A673 (cell line): Measurements from ENCODE around the gene COPZ1. TPM values are rescaled to one million over a fixed set of nuclear protein-coding genes. Genes with fewer than 3 reads are reported as not detected.
A peak's percentile ranks its signal among the peaks of the same experiment; 100 is the strongest.
"Not testable (repeated sequence)": the region's sequence is repeated elsewhere in the genome, so short reads cannot be mapped to it uniquely, and the experiment has no call there.

Source experiments
- BruUV-seq: library from RNA; stranded (reverse); fragments of 400-500 nt; replicated peaks from 2 replicates; lab custom pipeline; 2021; lab: Mats Ljungman, UMichigan
- CTCF ChIA-PET: fragments of 300-600 bp; sonication (Branson Sonifier 250); formaldehyde crosslinking; loops from one replicate; lab custom pipeline; 2022; ENCODE audit warnings: antibody characterized with exemption; lab: Charles Lee
- POLR2A ChIA-PET: fragments of 300-600 bp; sonication (Branson Sonifier 250); formaldehyde crosslinking; loops from one replicate; lab custom pipeline; 2022; ENCODE audit warnings: antibody characterized with exemption; ENCODE audit not compliant: low non-redundant PET; lab: Charles Lee
- DNase-seq: peaks from one replicate; pipeline ENCODE4 v3.0.0-alpha.2; 2015; ENCODE audit warnings: low spot score
- H3K27ac ChIP-seq: fragments of 200-600 bp; sonication (generic); 2 replicates; pipeline ENCODE4 v1.5.1; 2016; ENCODE audit warnings: mixed run types, low read depth, mild to moderate bottlenecking, mixed read lengths, antibody characterized with exemption, low read length; ENCODE audit not compliant: poor library complexity, severe bottlenecking
- H3K27me3 ChIP-seq: fragments of 200-600 bp; sonication (generic); replicated peaks from 2 replicates; pipeline ENCODE4 v1.6.1; 2017; ENCODE audit warnings: mixed run types, low read depth, mild to moderate bottlenecking, mixed read lengths, antibody characterized with exemption, low read length; ENCODE audit not compliant: insufficient read depth, poor library complexity
- H3K36me3 ChIP-seq: fragments of 200-600 bp; sonication (generic); 2 replicates; pipeline ENCODE4 v1.6.1; 2016; ENCODE audit warnings: mixed run types, mild to moderate bottlenecking, mixed read lengths, antibody characterized with exemption, low read length; ENCODE audit not compliant: insufficient read depth, poor library complexity, severe bottlenecking
- H3K4me1 ChIP-seq: fragments of 200-600 bp; sonication (generic); 2 replicates; pipeline ENCODE4 v1.6.1; 2017; ENCODE audit warnings: mixed run types, mild to moderate bottlenecking, mixed read lengths, antibody characterized with exemption, low read length; ENCODE audit not compliant: insufficient read depth, poor library complexity, severe bottlenecking
- H3K4me3 ChIP-seq: fragments of 200-600 bp; sonication (generic); 2 replicates; pipeline ENCODE4 v1.5.1; 2016; ENCODE audit warnings: low read depth, mixed run types, mild to moderate bottlenecking, mixed read lengths, low read length; ENCODE audit not compliant: poor library complexity, severe bottlenecking
- H3K9me3 ChIP-seq: fragments of 200-600 bp; sonication (generic); 2 replicates; pipeline ENCODE4 v1.6.1; 2016; ENCODE audit warnings: mixed run types, low read depth, mild to moderate bottlenecking, mixed read lengths, antibody characterized with exemption, low read length; ENCODE audit not compliant: poor library complexity, severe bottlenecking
- CTCF ChIP-seq: fragments of 300-800, 200-600 bp; sonication (generic); conservative IDR thresholded peaks from 2 replicates; pipeline ENCODE4 v1.5.1; 2017; ENCODE audit warnings: low read depth, mild to moderate bottlenecking, antibody characterized with exemption, low read length, moderate library complexity, mixed read lengths
- EZH2 ChIP-seq: fragments of 200-600 bp; sonication (generic); IDR thresholded peaks from 2 replicates; pipeline ENCODE4 v1.6.1; 2017; ENCODE audit warnings: borderline replicate concordance, low read depth, mild to moderate bottlenecking, mixed read lengths, antibody characterized with exemption, low read length; ENCODE audit not compliant: poor library complexity, severe bottlenecking
- intact Hi-C: fragments of 100-400 bp; cut with micrococcal nuclease; formaldehyde crosslinking; loops from one replicate; pipeline ENCODE4 v1.10.0; 2022; ENCODE audit not compliant: unreplicated experiment
- total RNA-seq: library from RNA; stranded (reverse); gene quantifications from 2 replicates; pipeline ENCODE4 v1.2.3, GENCODE V29; 2021

COPZ1 gene
- total RNA-seq, 1 experiment from 2014 or later = 187 TPM

GRCh38 chr12:54279227-54279631 is 45.7 kb upstream of the COPZ1 start:
- Histone ChIP-seq H3K4me3 (peak overlapping the region; percentile 73), H3K9me3 (no peaks in the 10 kb centered on the region), H3K27me3 (no peaks in the 10 kb centered on the region), H3K27ac (peak overlapping the region; percentile 98), H3K36me3 (peaks cover 45% of the 10 kb centered on the region), H3K4me1 (peaks cover 28% of the 10 kb centered on the region)
- TF ChIP-seq EZH2 (no peak), CTCF (no peak)
- no peak for DNase-seq
- intact Hi-C loops = loop anchor here (5.0 to 10.0 kb wide), 2 partner anchors 57 to 774 kb away; partner anchors contain the start of genes NPFF and TARBP2
- ChIA-PET CTCF (interaction anchor here (0.5 to 0.7 kb wide), 2 partner anchors 46 to 143 kb away, joined by 3 to 4 read pairs; partner anchors contain the start of gene COPZ1), POLR2A (interaction anchor here (1.0 to 2.4 kb wide), 4 partner anchors 10 to 219 kb away, joined by 4 to 16 read pairs (median 8); no protein-coding TSS in a partner anchor)
- TSS peak; percentile 68 for BruUV-seq

- ChIA-PET POLR2A (interaction anchor here (0.5 to 2.4 kb wide), 14 partner anchors 9 to 1753 kb away, joined by 3 to 19 read pairs (median 4); partner anchors contain the start of gene COPZ1), CTCF (interaction anchor here (0.5 to 1.0 kb wide), 5 partner anchors 28 to 144 kb away, joined by 3 to 8 read pairs (median 4); partner anchors contain the start of gene COPZ1)
- TF ChIP-seq EZH2 = no peak
- no peak for TF ChIP-seq CTCF
- peak; percentile 99 for DNase-seq
- Histone ChIP-seq H3K4me3 (peak within 1 kb of the TSS; percentile 73), H3K27me3 (no peaks in the 10 kb centered on the region), H3K9me3 (no peaks in the 10 kb centered on the region), H3K4me1 (peaks cover 27% of the 10 kb centered on the region), H3K27ac (peak within 1 kb of the TSS; percentile 98), H3K36me3 (peaks cover 50% of the 10 kb centered on the region)
- intact Hi-C loops = loop anchor here (1.0 to 10.0 kb wide), 3 partner anchors 21 to 775 kb away; partner anchors contain the start of genes NPFF and TARBP2
- no TSS peak for BruUV-seq
Measured at GRCh38 chr12:54279632-54280467, 45.1 kb upstream of the COPZ1 start, which contains the start of gene CBX5. TSS of gene CBX5 (minus strand) at chr12:54280122. CDS start at chr12:54257650, 22,472 bp downstream.

- H3K9me3 ChIP-seq = no peaks in the 10 kb centered on the region
- DNase-seq = peak; percentile 100
- peaks cover 27% of the 10 kb centered on the region for H3K4me1 ChIP-seq
- no peak for TF ChIP-seq CTCF
- TF ChIP-seq EZH2 = no peak
- peak within 1 kb of the TSS; percentile 73 for H3K4me3 ChIP-seq
- H3K27me3 ChIP-seq = no peaks in the 10 kb centered on the region
- ChIA-PET POLR2A (interaction anchor here (0.5 to 2.4 kb wide), 13 partner anchors 8 to 88 kb away, joined by 3 to 19 read pairs (median 5); partner anchors contain the start of gene COPZ1), CTCF (interaction anchor here (0.6 to 1.0 kb wide), 4 partner anchors 29 to 641 kb away, joined by 4 to 8 read pairs (median 4); partner anchors contain the start of gene COPZ1)
- no TSS peak for BruUV-seq
- H3K27ac ChIP-seq = peak within 1 kb of the TSS; percentile 98
- peaks cover 58% of the 10 kb centered on the region for H3K36me3 ChIP-seq
- intact Hi-C loops = loop anchor here (1.0 kb wide), 1 partner anchor 21 kb away; no protein-coding TSS in a partner anchor
Measured at GRCh38 chr12:54280468-54281260, 44.3 kb upstream of the COPZ1 start, which contains the start of gene HNRNPA1. TSS of gene HNRNPA1 (plus strand) at chr12:54280726. CDS start at chr12:54280808, 82 bp downstream.

GRCh38 chr12:54281261-54281638 is 43.7 kb upstream of the COPZ1 start:
- peak overlapping the region; percentile 73 for H3K4me3 ChIP-seq
- CTCF ChIA-PET, intact Hi-C loops, H3K27me3 ChIP-seq, H3K9me3 ChIP-seq, DNase-seq, BruUV-seq: not testable (repeated sequence)
- peaks cover 64% of the 10 kb centered on the region for H3K36me3 ChIP-seq
- peaks cover 26% of the 10 kb centered on the region for H3K4me1 ChIP-seq
- H3K27ac ChIP-seq = peak overlapping the region; percentile 98
- POLR2A ChIA-PET = interaction anchor here (0.6 to 2.4 kb wide), 5 partner anchors 8 to 107 kb away, joined by 3 to 13 read pairs (median 6); no protein-coding TSS in a partner anchor
